Pons (tissue), 1 donor: ENCODE results near the gene FOXL3.
"Not testable (repeated sequence)": the region's sequence is repeated elsewhere in the genome, so short reads cannot be mapped to it uniquely, and the experiment has no call there.

ENCODE experiments used
- DNase-seq: peaks from one replicate; pipeline ENCODE4 v3.0.0-alpha.2; 2016; ENCODE audit warnings: low spot score

FOXL3 gene

GRCh38 chr7:289756-290553, at the start of gene FOXL3:
FOXL3 (plus strand) TSS chr7:290170; CDS start chr7:290170, 0 bp downstream.
- DNase-seq, result no peak

- DNase-seq, result no peak
Measured at GRCh38 chr7:240887-241421, 49.0 kb upstream of the FOXL3 start.

- no peak for DNase-seq
Measured at GRCh38 chr7:241513-241912, 48.5 kb upstream of the FOXL3 start.

DNA sequence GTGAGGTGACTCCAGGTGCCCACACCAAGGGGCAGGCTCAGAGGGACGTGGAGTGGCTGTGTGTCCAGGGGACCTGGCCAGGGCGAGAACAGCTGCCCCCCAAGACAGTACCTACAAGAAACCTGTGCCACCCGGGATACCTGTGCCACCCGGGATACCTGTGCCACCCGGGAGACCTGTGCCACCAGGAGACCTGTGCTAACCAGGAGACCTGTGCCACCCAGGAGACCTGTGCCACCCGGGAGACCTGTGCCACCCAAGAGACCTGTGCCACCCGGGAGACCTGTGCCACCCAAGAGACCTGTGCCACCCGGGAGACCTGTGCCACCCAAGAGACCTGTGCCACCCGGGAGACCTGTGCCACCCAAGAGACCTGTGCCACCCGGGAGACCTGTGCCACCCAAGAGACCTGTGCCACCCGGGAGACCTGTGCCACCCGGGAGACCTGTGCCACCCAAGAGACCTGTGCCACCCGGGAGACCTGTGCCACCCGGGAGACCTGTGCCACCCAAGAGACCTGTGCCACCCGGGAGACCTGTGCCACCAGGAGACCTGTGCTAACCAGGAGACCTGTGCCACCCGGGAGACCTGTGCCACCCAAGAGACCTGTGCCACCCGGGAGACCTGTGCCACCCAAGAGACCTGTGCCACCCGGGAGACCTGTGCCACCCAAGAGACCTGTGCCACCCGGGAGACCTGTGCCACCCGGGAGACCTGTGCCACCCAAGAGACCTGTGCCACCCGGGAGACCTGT, 47.0 kb upstream of the FOXL3 start:
- not testable (repeated sequence) for DNase-seq

DNA sequence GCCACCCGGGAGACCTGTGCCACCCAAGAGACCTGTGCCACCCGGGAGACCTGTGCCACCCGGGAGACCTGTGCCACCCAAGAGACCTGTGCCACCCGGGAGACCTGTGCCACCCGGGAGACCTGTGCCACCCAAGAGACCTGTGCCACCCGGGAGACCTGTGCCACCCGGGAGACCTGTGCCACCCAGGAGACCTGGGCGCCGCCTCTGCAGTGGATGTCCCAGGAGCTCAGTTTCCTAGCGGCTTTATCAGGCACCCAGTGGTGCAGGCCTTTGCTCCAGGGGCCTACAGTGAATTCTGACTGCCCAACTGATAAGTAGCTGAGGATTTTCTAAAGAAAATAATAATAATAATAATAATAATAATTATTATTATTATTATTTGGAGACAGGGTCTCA, 46.4 kb upstream of the FOXL3 start:
- not testable (repeated sequence) for DNase-seq

DNA sequence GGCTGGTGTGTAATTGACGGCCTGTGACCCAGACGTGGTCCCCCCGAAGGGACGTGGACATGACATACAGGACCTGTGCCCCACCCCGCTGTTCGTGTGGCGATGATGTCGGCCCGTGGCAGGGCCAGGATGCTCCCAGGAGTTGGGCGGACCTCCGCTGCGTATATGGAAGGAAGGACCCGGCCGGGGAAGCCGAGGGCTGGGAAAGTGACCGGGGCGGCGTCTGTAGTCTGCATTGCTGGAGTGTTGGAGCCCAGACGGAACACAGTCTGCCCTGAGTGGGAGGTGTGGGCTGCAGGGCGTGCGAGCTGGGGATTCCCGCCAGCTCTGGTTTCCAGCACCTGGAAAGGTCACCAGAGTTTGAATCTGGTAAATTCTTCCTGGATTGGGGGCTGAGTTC, 45.0 kb upstream of the FOXL3 start:
- DNase-seq, result no peak

DNA sequence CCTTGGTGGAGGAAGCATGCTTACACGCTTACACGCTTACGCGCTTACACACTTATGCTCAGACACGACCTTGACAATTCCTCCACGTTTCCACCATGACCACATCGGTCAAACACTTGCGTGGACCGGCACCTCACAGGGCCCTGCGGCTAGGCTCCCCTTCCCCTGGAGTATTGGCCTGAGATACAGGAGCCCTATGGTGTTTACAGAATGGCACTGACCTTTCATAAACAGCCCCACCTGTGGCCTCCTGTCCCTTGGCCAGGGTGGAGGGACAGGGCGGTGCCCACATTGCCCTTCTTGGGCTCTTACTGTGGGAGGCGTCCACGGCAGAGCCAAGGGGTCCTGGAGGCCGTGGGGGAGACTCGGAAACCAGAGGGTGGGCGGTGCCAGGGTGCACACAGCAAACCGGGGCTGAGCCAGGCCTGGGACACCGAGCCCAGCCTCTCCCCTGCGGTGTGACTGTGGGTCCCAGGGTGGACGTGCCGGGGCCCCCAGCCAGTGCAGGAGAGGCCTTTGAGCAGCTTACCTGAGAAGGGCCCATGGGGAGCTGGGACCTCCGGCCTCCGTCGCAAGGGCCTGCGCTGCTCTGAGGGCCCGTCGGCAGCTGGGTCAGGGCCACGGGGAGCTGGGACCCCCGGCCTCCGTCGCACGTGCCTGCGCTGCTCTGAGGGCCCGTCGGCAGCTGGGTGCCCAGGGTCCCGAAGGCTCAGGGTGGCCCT, 44.2 kb upstream of the FOXL3 start:
- no peak for DNase-seq

DNA sequence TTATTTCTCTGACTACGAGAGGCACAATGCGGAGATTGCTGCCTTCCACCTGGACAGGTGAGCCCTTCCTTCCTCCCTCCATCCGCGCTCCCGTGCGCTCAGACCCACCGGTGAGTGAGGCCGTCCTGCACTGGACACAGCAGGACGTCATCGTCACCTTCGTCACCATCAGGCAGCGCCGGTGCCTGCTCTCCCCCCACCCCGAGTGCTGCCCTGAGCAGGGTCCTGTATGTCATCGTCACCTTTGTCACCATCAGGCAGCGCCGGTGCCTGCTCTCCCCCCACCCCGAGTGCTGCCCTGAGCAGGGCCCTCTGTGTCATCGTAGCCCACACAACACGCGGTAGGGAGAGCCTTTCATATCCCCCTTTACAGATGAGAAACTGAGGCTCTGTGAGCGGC, 43.5 kb upstream of the FOXL3 start:
- no peak for DNase-seq

DNA sequence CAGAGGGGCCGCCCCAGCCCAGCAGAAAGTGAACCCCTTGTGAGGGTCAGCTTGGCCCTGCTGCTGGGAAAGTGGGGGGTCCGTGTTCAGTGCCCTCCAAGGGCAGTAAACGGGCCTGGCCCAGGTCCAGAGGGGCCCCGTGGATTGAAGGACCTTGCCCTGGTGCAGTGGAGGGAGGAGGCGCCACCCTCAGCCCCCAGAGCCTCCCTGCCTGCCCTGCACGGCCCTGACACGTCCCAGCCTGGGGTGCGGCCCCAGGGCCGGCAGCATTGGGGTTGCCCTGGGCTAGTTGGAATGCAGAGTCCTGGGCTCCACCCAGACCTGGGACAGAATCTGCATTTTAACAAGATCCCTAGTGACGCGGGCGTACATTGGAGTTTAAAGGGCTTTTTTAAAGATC, 42.8 kb upstream of the FOXL3 start:
- DNase-seq, result no peak

- no peak for DNase-seq
Measured at GRCh38 chr7:247636-248035, 42.3 kb upstream of the FOXL3 start.

GRCh38 chr7:248732-249435, 41.1 kb upstream of the FOXL3 start:
- DNase-seq, result no peak

DNA sequence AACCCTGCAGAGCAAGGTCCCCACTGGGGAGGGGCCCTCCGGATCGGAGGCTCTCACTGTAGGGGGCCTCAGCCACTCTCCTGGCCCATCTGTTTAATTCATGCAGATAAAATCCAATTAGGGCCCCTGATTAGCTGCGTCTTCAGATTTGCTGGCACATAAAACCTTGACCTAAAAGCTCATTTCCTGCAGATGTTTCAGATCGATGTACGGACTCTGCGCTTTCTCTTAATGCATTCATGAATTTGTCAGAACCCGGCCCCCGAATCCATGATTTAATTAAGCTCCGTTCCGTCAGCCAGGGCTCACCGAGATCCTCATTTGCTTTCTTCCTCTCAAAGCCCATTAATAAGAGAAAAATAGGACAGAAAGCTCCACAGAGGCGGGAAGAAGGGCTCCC, 40.0 kb upstream of the FOXL3 start:
- no peak for DNase-seq

GRCh38 chr7:250523-250922, 39.4 kb upstream of the FOXL3 start:
- no peak for DNase-seq

- no peak for DNase-seq
Measured at GRCh38 chr7:251005-251404, 39.0 kb upstream of the FOXL3 start.

- DNase-seq, result no peak
Measured at GRCh38 chr7:251446-252175, 38.4 kb upstream of the FOXL3 start.

- DNase-seq, result no peak
Measured at GRCh38 chr7:252216-252965, 37.6 kb upstream of the FOXL3 start.

- DNase-seq, result no peak
Measured at GRCh38 chr7:252981-253380, 37.0 kb upstream of the FOXL3 start.

DNA sequence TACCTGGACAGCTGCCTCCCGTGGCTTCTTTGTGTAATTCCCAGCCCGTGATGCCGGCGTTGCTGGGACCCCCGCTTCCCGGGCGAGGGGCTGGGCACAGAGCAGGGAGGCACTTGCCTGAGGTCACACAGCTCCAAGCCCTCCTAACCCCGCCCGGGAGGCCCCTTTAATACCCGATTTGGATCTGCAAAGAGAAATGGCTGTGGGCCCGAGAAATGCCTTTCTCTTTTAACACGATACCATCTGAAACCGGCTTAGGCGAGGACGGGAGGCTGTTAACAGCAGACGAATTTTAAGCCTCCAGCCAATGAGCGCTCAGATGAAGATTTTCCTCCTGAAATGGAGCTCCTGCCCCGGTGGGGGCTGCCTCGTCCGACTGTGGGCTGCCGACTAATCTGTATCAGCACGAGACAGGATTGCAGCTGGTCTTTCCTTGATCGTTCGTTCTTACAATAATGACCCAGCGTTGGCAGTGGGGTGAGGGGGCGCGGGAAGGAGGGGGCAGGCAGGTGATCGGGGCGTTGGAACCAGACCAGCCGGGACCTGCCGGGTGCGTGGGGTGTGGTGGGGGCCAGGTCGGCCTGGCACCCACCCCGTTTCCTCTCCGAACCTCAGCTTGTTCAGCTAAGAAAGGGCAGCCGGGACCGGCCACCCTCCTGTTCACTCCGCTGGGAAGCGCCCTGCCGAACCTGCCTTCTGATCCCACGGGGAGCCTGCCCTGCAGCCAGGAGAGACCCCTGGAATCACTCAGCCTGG, 36.2 kb upstream of the FOXL3 start:
- DNase-seq, result no peak

DNA sequence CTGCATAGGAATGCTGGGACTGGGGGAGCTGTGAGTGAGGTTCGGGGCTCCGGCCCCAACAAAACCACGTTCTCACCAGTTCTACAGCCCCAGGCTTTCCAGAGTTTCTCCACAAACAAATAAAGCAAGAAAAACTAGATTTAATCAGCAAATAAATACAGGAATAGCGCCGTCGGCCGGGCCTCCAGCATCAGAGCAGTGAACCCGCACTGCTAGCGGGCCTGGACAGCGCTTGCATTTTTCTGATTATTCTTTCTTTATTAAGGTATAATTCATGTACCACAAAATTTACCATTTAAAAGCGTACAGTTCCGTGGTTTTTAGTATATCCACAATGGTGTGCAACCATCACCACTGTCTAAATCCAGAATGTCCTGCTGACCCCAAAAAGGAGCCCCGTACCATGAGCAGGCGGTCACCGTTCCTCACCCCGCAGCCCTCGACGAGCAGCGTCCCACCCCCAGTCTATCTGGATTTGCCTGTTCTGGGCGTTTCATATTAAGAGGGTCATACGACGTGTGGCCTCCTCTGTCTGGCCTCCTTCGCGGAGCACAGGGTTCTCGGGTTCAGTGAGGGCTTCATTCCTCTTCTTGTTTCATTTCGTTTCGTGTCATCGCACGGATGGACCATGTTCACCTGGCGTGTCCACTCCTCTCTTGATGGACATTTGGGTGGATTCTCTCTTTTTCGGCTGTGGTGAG, 35.5 kb upstream of the FOXL3 start:
- DNase-seq, result no peak
